Brain microvascular endothelial cell (primary cell): ENCODE results near the gene CCL27.

Experiments used
- DNase-seq: peaks from one replicate; pipeline ENCODE4 v3.0.0-alpha.2; 2020
- H3K27ac ChIP-seq: fragments of 250-450 bp; sonication (Bioruptor Pico); 2 replicates; pipeline ENCODE4 v1.5.1; 2020; ENCODE audit warnings: mild to moderate bottlenecking, moderate library complexity
- H3K27me3 ChIP-seq: fragments of 250-450 bp; sonication (Bioruptor Pico); replicated peaks from 2 replicates; pipeline ENCODE4 v1.5.1; 2020; ENCODE audit warnings: mild to moderate bottlenecking
- H3K36me3 ChIP-seq: fragments of 250-450 bp; sonication (Bioruptor Pico); replicated peaks from 2 replicates; pipeline ENCODE4 v1.5.1; 2020; ENCODE audit warnings: mild to moderate bottlenecking
- H3K4me3 ChIP-seq: 2 replicates; pipeline ENCODE4 v1.5.1; 2011; ENCODE audit warnings: low read depth, mild to moderate bottlenecking, control low read depth, low read length, moderate library complexity
- in situ Hi-C: cut with HindIII; loops from 2 replicates; pipeline ENCODE4 v1.10.0; 2017; ENCODE audit warnings: low sequenced_read_pairs, low pct_ligation_motif_present
- TF ChIP-seq, protein P1 (sequence below): IDR thresholded peaks from 2 replicates; pipeline ENCODE4 v1.5.1; 2011; ENCODE audit warnings: low read depth, mild to moderate bottlenecking, moderate library complexity, low read length, control low read depth, inconsistent platforms; ENCODE audit errors: missing control alignments

CCL27 gene

DNA sequence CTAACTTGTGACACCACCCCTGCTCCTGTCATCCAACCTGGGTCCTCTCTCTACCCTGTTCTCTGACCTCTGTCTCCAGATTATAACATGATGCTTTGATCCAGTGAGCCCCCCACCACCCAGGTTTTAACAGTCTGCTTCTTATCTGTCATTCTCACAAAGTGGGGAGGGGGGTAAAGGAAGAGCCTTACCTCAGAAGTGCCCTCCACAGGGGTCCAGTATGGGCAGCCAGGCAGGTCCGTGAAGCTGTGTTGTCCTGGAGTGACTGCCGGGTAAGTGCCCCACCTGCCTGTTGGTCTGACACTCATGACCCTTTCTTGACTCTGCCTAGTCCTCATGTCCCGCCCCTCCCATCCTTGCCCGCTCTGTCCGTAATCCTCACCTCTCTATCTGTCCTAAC lies 7.1 kb downstream of the CCL27 start:
- TF ChIP-seq, protein P1, sequence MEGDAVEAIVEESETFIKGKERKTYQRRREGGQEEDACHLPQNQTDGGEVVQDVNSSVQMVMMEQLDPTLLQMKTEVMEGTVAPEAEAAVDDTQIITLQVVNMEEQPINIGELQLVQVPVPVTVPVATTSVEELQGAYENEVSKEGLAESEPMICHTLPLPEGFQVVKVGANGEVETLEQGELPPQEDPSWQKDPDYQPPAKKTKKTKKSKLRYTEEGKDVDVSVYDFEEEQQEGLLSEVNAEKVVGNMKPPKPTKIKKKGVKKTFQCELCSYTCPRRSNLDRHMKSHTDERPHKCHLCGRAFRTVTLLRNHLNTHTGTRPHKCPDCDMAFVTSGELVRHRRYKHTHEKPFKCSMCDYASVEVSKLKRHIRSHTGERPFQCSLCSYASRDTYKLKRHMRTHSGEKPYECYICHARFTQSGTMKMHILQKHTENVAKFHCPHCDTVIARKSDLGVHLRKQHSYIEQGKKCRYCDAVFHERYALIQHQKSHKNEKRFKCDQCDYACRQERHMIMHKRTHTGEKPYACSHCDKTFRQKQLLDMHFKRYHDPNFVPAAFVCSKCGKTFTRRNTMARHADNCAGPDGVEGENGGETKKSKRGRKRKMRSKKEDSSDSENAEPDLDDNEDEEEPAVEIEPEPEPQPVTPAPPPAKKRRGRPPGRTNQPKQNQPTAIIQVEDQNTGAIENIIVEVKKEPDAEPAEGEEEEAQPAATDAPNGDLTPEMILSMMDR = no peak
- Histone ChIP-seq H3K27ac (no peak overlapping the region), H3K4me3 (no peak overlapping the region), H3K27me3 (no peaks in the 10 kb centered on the region), H3K36me3 (no peaks in the 10 kb centered on the region)
- in situ Hi-C loops = no loop called here
- no peak for DNase-seq

DNA sequence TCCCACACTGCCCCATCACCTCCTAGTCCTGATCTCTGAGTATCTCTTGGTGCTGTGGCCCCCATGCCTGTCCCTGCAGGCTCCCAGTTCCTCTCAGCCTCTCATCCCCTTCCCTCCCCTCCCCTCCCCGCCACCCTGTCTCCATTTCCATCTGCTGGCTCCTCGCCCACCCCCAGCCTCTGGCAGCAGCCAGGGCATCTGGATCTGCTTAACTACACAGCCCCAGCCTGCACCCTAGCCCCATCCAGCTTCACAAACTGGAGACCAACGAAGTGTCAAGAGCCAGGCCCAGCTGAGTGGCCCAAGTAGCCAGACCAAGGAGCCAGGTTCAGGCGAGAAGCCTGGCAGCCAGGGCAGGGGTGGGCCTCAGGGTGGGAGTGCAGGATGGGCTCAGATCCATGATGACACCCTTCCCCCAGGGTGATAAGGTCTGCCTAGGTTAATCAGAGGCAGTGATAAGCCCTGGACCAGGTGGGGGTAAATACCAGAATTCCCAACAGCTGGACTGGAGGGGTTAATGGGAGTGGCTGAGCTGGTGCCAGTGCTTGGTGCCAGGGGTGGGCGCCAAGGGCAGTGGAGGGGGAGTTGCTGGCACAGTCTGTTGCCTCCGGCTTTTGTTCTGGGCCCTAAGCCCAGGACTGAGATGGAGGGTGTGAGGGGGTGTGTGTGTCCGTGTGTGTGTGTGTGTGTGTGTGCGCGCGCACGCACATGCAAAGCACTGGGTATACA lies 8.0 kb downstream of the CCL27 start:
- Histone ChIP-seq H3K4me3 (no peak overlapping the region), H3K36me3 (no peaks in the 10 kb centered on the region), H3K27ac (no peak overlapping the region), H3K27me3 (no peaks in the 10 kb centered on the region)
- TF ChIP-seq, protein P1 = no peak
- in situ Hi-C loops = no loop called here
- DNase-seq = no peak

DNA sequence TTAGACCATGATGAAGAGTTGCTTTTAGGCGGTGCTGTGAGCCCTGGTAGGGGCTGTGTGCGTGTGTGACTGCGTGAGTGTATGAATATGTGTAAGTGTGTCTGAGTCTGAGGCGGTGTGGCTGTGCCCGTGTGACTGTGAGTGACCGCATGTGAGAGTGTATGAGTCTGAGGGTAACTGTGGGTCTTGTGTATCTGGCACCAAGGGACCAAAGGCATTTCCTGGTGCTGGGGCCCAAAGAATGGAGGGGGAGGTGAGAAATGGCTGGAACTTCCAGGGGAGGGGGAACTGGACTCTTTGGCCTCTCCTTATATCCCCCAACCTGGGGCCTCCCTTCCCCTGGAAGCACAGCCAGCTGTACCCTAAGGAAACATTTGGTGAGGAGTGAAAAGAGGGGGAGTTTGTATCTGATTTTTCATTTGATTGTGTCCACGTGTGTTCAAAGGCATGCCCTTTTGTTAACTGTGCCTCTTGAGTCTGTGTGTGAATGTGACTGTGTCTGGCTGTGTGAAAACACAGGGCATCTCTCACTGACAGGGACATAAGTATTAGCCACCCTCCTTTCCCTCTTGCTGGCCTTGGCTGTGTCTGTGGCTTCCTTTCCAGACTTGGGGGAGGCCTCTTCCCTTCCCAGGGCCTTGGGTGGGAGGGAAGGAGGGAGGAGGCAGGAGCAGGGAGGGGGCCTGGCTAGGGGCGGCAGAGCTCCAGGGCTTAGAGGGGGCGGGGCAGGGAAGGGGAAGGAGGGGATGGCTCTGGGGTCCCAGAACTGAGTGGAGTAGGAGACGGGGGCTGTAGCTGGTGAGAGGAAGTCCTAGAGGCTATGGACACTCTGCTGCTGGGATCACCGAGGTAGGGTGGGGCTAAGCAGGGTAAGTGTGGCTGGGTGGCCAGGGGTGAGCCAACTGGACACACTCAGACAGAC lies 9.0 kb downstream of the CCL27 start:
- no peak overlapping the region for H3K4me3 ChIP-seq

DNA sequence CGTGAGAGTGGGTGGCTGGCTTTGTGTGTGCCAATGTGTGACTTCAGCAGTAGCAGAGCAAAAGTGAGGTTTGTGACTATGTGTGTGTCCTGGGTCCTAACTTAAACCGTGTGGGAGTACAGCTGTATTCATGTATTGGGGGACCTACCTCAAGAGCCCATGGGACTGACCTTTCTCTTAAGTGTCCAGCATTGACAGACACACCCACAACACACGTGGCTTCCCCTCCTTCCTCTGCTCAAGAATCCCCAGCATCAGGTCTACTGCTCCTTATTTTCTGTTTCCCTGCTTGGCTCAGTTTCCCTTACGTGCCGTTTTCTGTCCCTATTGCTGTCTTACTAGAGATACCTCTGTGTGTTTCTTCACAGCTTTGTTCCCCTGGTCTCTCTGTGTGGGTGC lies 9.9 kb downstream of the CCL27 start:
- TF ChIP-seq, protein P1 = no peak
- no peak for DNase-seq
- Histone ChIP-seq H3K36me3 (peaks cover 10% of the 10 kb centered on the region), H3K27me3 (no peaks in the 10 kb centered on the region), H3K4me3 (peak overlapping the region; percentile 48), H3K27ac (no peak overlapping the region)
- in situ Hi-C loops = no loop called here

More for the DNA sequence above, 9.0 kb downstream of the CCL27 start:
- TF ChIP-seq, protein P1 = no peak
- in situ Hi-C loops = no loop called here
- Histone ChIP-seq H3K36me3 (peaks cover 8% of the 10 kb centered on the region), H3K27ac (no peak overlapping the region), H3K27me3 (no peaks in the 10 kb centered on the region)
- DNase-seq = peak; percentile 37

DNA sequence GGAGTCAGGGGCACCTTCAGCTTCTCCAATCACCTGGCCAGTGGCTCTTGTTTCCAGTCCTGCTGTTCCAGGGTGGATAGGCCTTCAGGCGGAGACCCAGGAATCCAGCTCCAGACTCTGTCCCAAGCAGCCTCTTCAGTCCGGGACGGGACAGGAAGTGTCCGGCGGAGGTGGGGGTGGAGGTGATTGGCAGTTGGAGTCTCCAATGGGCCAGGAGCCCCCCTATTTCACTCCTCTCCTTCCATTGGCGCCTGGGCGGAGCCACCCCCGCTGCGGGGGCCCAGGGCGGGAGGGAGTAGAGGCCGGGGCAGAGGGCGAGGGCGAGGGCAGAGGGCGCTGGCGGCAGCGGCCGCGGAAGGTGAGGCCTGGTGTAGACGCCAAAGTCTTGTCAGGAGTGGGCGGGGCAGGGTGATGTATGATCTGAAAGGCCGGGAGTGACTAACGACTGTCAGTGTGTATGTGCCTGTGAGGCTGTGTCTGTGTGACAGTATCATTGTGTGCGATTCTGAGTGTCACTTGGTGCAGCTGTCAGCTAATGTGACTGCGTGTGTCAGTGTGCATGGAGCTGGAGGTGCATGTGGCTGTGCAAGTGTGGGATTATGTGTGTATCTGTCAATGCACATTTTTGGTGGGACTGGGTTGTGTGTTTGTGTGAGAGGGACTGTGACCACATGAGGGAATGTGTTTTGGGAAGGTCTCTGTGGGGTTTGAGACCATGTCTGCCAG lies 10.4 kb downstream of the CCL27 start, which contains the start of gene IL11RA:
Gene IL11RA, plus strand, starts transcription at position 310 of the 726 bp plus-strand sequence. CDS start 3,033 bp downstream, outside the sequence.
- peak within 1 kb of the TSS; percentile 15 for H3K27ac ChIP-seq
- H3K27me3 ChIP-seq = no peaks in the 10 kb centered on the region
- in situ Hi-C loops = no loop called here
- peak; percentile 75 for DNase-seq
- H3K4me3 ChIP-seq = peak within 1 kb of the TSS; percentile 48
- TF ChIP-seq, protein P1 = no peak
- peaks cover 10% of the 10 kb centered on the region for H3K36me3 ChIP-seq
